Brain pericyte (primary cell): ENCODE measurements around the gene LAMB4.

Experiments used
- DNase-seq: peaks from one replicate; pipeline ENCODE4 v3.0.0-alpha.2; 2012; ENCODE audit warnings: low read depth, low spot score

LAMB4 gene

GRCh38 chr7:108142180-108142579 lies 12.0 kb upstream of the LAMB4 start:
- no peak for DNase-seq

- no peak for DNase-seq
These were observed 10.5 kb upstream of the LAMB4 start for GRCh38 chr7:108140671-108141070.

- no peak for DNase-seq
These were observed 8.8 kb upstream of the LAMB4 start for GRCh38 chr7:108138911-108139310.

GRCh38 chr7:108137993-108138392 lies 7.8 kb upstream of the LAMB4 start:
- DNase-seq, result no peak

GRCh38 chr7:108137040-108137439 lies 6.9 kb upstream of the LAMB4 start:
- DNase-seq, result no peak

- no peak for DNase-seq
These were observed 6.1 kb upstream of the LAMB4 start for GRCh38 chr7:108136191-108136688.

GRCh38 chr7:108135446-108136190 lies 5.5 kb upstream of the LAMB4 start:
- DNase-seq, result no peak

GRCh38 chr7:108134486-108134885 lies 4.3 kb upstream of the LAMB4 start:
- DNase-seq, result no peak

GRCh38 chr7:108132551-108133265 lies 2.5 kb upstream of the LAMB4 start:
- DNase-seq, result no peak

- peak; percentile 53 for DNase-seq
These were observed 869 bp downstream of the LAMB4 start for GRCh38 chr7:108129018-108129965.

- DNase-seq, result no peak
These were observed 1.6 kb downstream of the LAMB4 start for GRCh38 chr7:108128514-108128913.

GRCh38 chr7:108127461-108127860 lies 2.7 kb downstream of the LAMB4 start:
- DNase-seq, result no peak

GRCh38 chr7:108124820-108125219 lies 5.3 kb downstream of the LAMB4 start:
- no peak for DNase-seq

GRCh38 chr7:108122181-108122580 lies 8.0 kb downstream of the LAMB4 start:
- DNase-seq, result no peak

- DNase-seq, result no peak
These were observed 9.2 kb downstream of the LAMB4 start for GRCh38 chr7:108120933-108121332.

GRCh38 chr7:108120196-108120595 lies 10.0 kb downstream of the LAMB4 start:
- DNase-seq, result no peak

GRCh38 chr7:108118959-108119358 lies 11.2 kb downstream of the LAMB4 start:
- no peak for DNase-seq

- no peak for DNase-seq
These were observed 15.9 kb downstream of the LAMB4 start for GRCh38 chr7:108114117-108114841.

GRCh38 chr7:108112683-108113082 lies 17.5 kb downstream of the LAMB4 start:
- no peak for DNase-seq

- DNase-seq, result no peak
These were observed 20.8 kb downstream of the LAMB4 start for GRCh38 chr7:108109221-108109908.

GRCh38 chr7:108108131-108108530 lies 22.0 kb downstream of the LAMB4 start:
- no peak for DNase-seq
